HEK293 (cell line): Measurements from ENCODE around the gene COL8A1.

ENCODE experiments used
- BCL11B ChIP-seq: fragments of 450-650 bp; formaldehyde crosslinking; IDR thresholded peaks from 2 replicates; pipeline ENCODE4 v1.5.1; 2016; ENCODE audit warnings: low read depth, missing biosample characterization, missing genetic modification characterization
- KLF17 ChIP-seq: fragments of 450-650 bp; formaldehyde crosslinking; IDR thresholded peaks from 2 replicates; pipeline ENCODE4 v1.5.1; 2016; ENCODE audit warnings: missing biosample characterization, missing genetic modification characterization
- KLF9 ChIP-seq: fragments of 450-650 bp; formaldehyde crosslinking; IDR thresholded peaks from 2 replicates; pipeline ENCODE4 v1.5.1; 2016; ENCODE audit warnings: missing biosample characterization, missing genetic modification characterization, low read depth
- OVOL3 ChIP-seq: fragments of 450-650 bp; formaldehyde crosslinking; IDR thresholded peaks from 2 replicates; pipeline ENCODE4 v1.5.1; 2016; ENCODE audit warnings: missing biosample characterization, missing genetic modification characterization
- PRDM2 ChIP-seq: fragments of 450-650 bp; formaldehyde crosslinking; IDR thresholded peaks from 2 replicates; pipeline ENCODE4 v1.5.1; 2016; ENCODE audit warnings: missing biosample characterization, missing genetic modification characterization, borderline replicate concordance
- SALL2 ChIP-seq: fragments of 450-650 bp; formaldehyde crosslinking; IDR thresholded peaks from 2 replicates; pipeline ENCODE4 v1.5.0; 2017; ENCODE audit warnings: missing biosample characterization, mild to moderate bottlenecking, missing genetic modification characterization, borderline replicate concordance
- SCRT1 ChIP-seq: fragments of 450-650 bp; formaldehyde crosslinking; IDR thresholded peaks from 2 replicates; pipeline ENCODE4 v1.5.1; 2016; ENCODE audit warnings: missing biosample characterization, missing genetic modification characterization, borderline replicate concordance
- ZBTB10 ChIP-seq: fragments of 450-650 bp; formaldehyde crosslinking; IDR thresholded peaks from 2 replicates; pipeline ENCODE4 v1.5.1; 2016; ENCODE audit warnings: missing biosample characterization, missing genetic modification characterization
- ZFP69B ChIP-seq: fragments of 450-650 bp; formaldehyde crosslinking; IDR thresholded peaks from 2 replicates; pipeline ENCODE4 v1.5.1; 2016; ENCODE audit warnings: missing biosample characterization, missing genetic modification characterization
- ZNF140 ChIP-seq: fragments of 450-650 bp; formaldehyde crosslinking; IDR thresholded peaks from 2 replicates; pipeline ENCODE4 v1.5.1; 2016; ENCODE audit warnings: missing biosample characterization, missing genetic modification characterization
- ZNF174 ChIP-seq: fragments of 450-650 bp; formaldehyde crosslinking; IDR thresholded peaks from 2 replicates; pipeline ENCODE4 v1.5.0; 2017; ENCODE audit warnings: missing biosample characterization, mild to moderate bottlenecking, missing genetic modification characterization
- ZNF184 ChIP-seq: fragments of 450-650 bp; IDR thresholded peaks from 2 replicates; pipeline ENCODE4 v1.5.1; 2018; ENCODE audit warnings: missing biosample characterization, mild to moderate bottlenecking, missing genetic modification characterization
- ZNF223 ChIP-seq: fragments of 450-650 bp; formaldehyde crosslinking; IDR thresholded peaks from 2 replicates; pipeline ENCODE4 v1.5.1; 2016; ENCODE audit warnings: missing biosample characterization, missing genetic modification characterization
- ZNF274 ChIP-seq, 2 experiments: fragments of 200-500 bp in 1 of 2; fragments of 450-650 bp in 1 of 2; sonication (Bioruptor generic) in 1 of 2; formaldehyde crosslinking in 1 of 2; IDR thresholded peaks; 2 replicates each; pipeline versions ENCODE4 v1.5.1 to v1.6.1; 2014 to 2016; ENCODE audit warnings: borderline replicate concordance in 1 of 2, inconsistent platforms in 1 of 2, low read length in 1 of 2, missing biosample characterization in 1 of 2, missing genetic modification characterization in 1 of 2
- ZNF292 ChIP-seq: fragments of 450-650 bp; formaldehyde crosslinking; IDR thresholded peaks from 2 replicates; pipeline ENCODE4 v1.5.1; 2016; ENCODE audit warnings: low read depth, missing biosample characterization, missing genetic modification characterization, borderline replicate concordance
- ZNF302 ChIP-seq: fragments of 450-650 bp; formaldehyde crosslinking; IDR thresholded peaks from 2 replicates; pipeline ENCODE4 v1.5.1; 2016; ENCODE audit warnings: missing biosample characterization, missing genetic modification characterization, low read depth
- ZNF335 ChIP-seq: fragments of 450-650 bp; formaldehyde crosslinking; conservative IDR thresholded peaks from 2 replicates; pipeline ENCODE4 v1.5.1; 2016; ENCODE audit warnings: missing biosample characterization, missing genetic modification characterization
- ZNF350 ChIP-seq: fragments of 450-650 bp; formaldehyde crosslinking; IDR thresholded peaks from 2 replicates; pipeline ENCODE4 v1.5.0; 2017; ENCODE audit warnings: missing biosample characterization, mild to moderate bottlenecking, missing genetic modification characterization
- ZNF366 ChIP-seq: fragments of 450-650 bp; formaldehyde crosslinking; conservative IDR thresholded peaks from 2 replicates; pipeline ENCODE4 v1.5.1; 2016; ENCODE audit warnings: missing biosample characterization, missing genetic modification characterization
- ZNF501 ChIP-seq: fragments of 450-650 bp; formaldehyde crosslinking; IDR thresholded peaks from 2 replicates; pipeline ENCODE4 v1.5.1; 2016; ENCODE audit warnings: missing biosample characterization, missing genetic modification characterization
- ZNF514 ChIP-seq: fragments of 450-650 bp; formaldehyde crosslinking; IDR thresholded peaks from 2 replicates; pipeline ENCODE4 v1.5.1; 2016; ENCODE audit warnings: missing biosample characterization, missing genetic modification characterization
- ZNF521 ChIP-seq: fragments of 450-650 bp; formaldehyde crosslinking; IDR thresholded peaks from 2 replicates; pipeline ENCODE4 v1.5.1; 2017; ENCODE audit warnings: missing biosample characterization, mild to moderate bottlenecking, missing genetic modification characterization
- ZNF548 ChIP-seq: fragments of 450-650 bp; formaldehyde crosslinking; IDR thresholded peaks from 2 replicates; pipeline ENCODE4 v1.5.1; 2016; ENCODE audit warnings: missing biosample characterization, missing genetic modification characterization
- ZNF670 ChIP-seq: fragments of 450-650 bp; formaldehyde crosslinking; IDR thresholded peaks from 2 replicates; pipeline ENCODE4 v1.5.1; 2016; ENCODE audit warnings: missing biosample characterization, missing genetic modification characterization, low read depth
- ZNF677 ChIP-seq: fragments of 450-650 bp; IDR thresholded peaks from 2 replicates; pipeline ENCODE4 v1.5.0; 2018; ENCODE audit warnings: missing biosample characterization, mild to moderate bottlenecking, missing genetic modification characterization, moderate library complexity
- ZNF701 ChIP-seq: fragments of 450-650 bp; formaldehyde crosslinking; IDR thresholded peaks from 2 replicates; pipeline ENCODE4 v1.5.1; 2016; ENCODE audit warnings: missing biosample characterization, missing genetic modification characterization
- ZNF707 ChIP-seq: fragments of 450-650 bp; formaldehyde crosslinking; IDR thresholded peaks from 2 replicates; pipeline ENCODE4 v1.5.1; 2016; ENCODE audit warnings: missing biosample characterization, missing genetic modification characterization
- ZNF76 ChIP-seq: fragments of 450-650 bp; formaldehyde crosslinking; IDR thresholded peaks from 2 replicates; pipeline ENCODE4; 2016; ENCODE audit warnings: low read depth, missing biosample characterization, missing genetic modification characterization, borderline replicate concordance
- ZNF830 ChIP-seq: fragments of 450-650 bp; IDR thresholded peaks from 2 replicates; pipeline ENCODE4 v1.5.0; 2018; ENCODE audit warnings: missing biosample characterization, missing genetic modification characterization, low read depth, mild to moderate bottlenecking, moderate library complexity
- ZSCAN30 ChIP-seq: fragments of 450-650 bp; IDR thresholded peaks from 2 replicates; pipeline ENCODE4 v1.5.1; 2018; ENCODE audit warnings: missing biosample characterization, mild to moderate bottlenecking, missing genetic modification characterization, moderate library complexity

COL8A1 gene

GRCh38 chr3:99817437-99818240 lies 179.2 kb downstream of the COL8A1 start, which contains the start of gene CMSS1 (continued):
- TF ChIP-seq PRDM2 (tag by site-specific recombination), result no peak
- no peak for TF ChIP-seq ZNF701 (tag by site-specific recombination)
- no peak for TF ChIP-seq ZNF707
- no peak; the same call in 1 of the 2 replicates for TF ChIP-seq ZFP69B (tag by site-specific recombination)
- TF ChIP-seq ZNF830 (tag by site-specific recombination), result no peak
- TF ChIP-seq ZNF670, result no peak
- no peak for TF ChIP-seq ZBTB10
- TF ChIP-seq KLF17 (tag by site-specific recombination), result peak; percentile 85
- no peak for TF ChIP-seq ZNF223
- no peak for TF ChIP-seq ZNF292 (tag by site-specific recombination)
- TF ChIP-seq OVOL3 (tag by site-specific recombination), result no peak
- TF ChIP-seq ZNF548, result no peak
- TF ChIP-seq ZNF302 (tag by site-specific recombination), result no peak
- peak; percentile 99 for TF ChIP-seq ZNF335 (tag by site-specific recombination)
- no peak for TF ChIP-seq ZNF514 (tag by site-specific recombination)
- TF ChIP-seq ZNF174 (tag by site-specific recombination), result no peak; the same call in 1 of the 2 replicates
- no peak for TF ChIP-seq ZNF677 (tag by site-specific recombination)
- TF ChIP-seq ZNF501, result peak; percentile 93
- TF ChIP-seq ZNF76 (tag by site-specific recombination), result peak; percentile 69; the same call in 1 of the 2 replicates
- no peak for TF ChIP-seq SCRT1 (tag by site-specific recombination)
- TF ChIP-seq SALL2 (tag by site-specific recombination), result no peak
- no peak; the same call in 1 of the 2 replicates for TF ChIP-seq ZNF350
- TF ChIP-seq ZNF140, result no peak
- no peak for TF ChIP-seq ZNF184
- TF ChIP-seq ZNF521 (tag by site-specific recombination), result no peak
- TF ChIP-seq ZNF366 (tag by site-specific recombination), result no peak
- no peak for TF ChIP-seq ZNF274 (IDR thresholded peaks at IDR 0.05; ENCODE audit: low read length)
- TF ChIP-seq ZNF274 (tag by site-specific recombination; IDR thresholded peaks at IDR 0.05; ENCODE audit: borderline replicate concordance), result no peak
- no peak for TF ChIP-seq BCL11B (tag by site-specific recombination)
- 0 out of 2 replicates have a peak, but pooled peaks have one; percentile 56 for TF ChIP-seq ZSCAN30 (tag by site-specific recombination)
- TF ChIP-seq KLF9 (tag by site-specific recombination), result peak; percentile 89
